ENCODE results near the gene DSCAML1. TPM values are rescaled to one million over a fixed set of nuclear protein-coding genes. Genes with fewer than 3 reads are reported as not detected.

DSCAML1 gene
- total and polyA plus RNA-seq, 9 of the 15 experiments (the other 6 are each of a cell fraction or from before 2014, with no cell fraction given) = not detected

DNA sequence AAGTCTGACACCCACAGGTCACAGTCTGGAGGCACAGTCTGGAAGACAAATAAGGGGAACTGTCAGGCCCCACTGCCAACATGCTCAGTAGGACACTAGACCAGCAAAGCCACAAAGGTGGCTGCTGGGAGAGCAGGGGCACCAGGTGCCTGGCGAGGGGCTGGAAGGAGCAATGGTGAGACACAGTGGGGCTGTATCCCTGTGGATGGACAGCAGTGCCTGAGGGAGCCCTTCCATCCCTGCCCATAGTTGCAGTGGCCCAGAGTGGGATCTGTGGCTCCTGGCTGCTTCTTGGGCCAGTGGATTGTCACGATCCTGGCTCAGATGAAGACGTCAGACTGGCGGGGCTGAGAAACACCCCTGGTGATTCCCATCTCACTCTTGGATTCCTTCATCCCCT is 154.6 kb downstream of the DSCAML1 start:
- BruUV-seq (replicated peaks) = no TSS peak
- Histone ChIP-seq H3K4me1 (replicated peaks in 1 of 2; ENCODE audit: control insufficient read depth in 2 of 2, insufficient read depth in 2 of 2, low read length in 2 of 2) (no peaks in the 10 kb centered on the region), H3K79me2 (ENCODE audit: control insufficient read depth, insufficient read depth, low read length) (no peaks in the 10 kb centered on the region), H3K9me1 (ENCODE audit: control insufficient read depth, insufficient read depth, low read length) (no peaks in the 10 kb centered on the region), H3K9ac (ENCODE audit: insufficient read depth in 1 of 2, low read depth in 2 of 2, low read length in 2 of 2) (no peak overlapping the region), H3K27ac (ENCODE audit: extremely low read depth, low read depth, low read length) (no peak overlapping the region), H3K9me3 (replicated peaks; ENCODE audit: control insufficient read depth, insufficient read depth, low read depth, low read length) (no peaks in the 10 kb centered on the region), H3K4me2 (ENCODE audit: insufficient read depth, low read length) (no peak overlapping the region), H3K4me3 (no peak overlapping the region), H2AFZ (ENCODE audit: low read depth, low read length) (no peak overlapping the region), H4K20me1 (replicated peaks; ENCODE audit: control insufficient read depth, insufficient read depth, low read length) (peaks cover 11% of the 10 kb centered on the region), H3K36me3 (ENCODE audit: control insufficient read depth, insufficient read depth, low read length) (no peaks in the 10 kb centered on the region), H3K27me3 (ENCODE audit: control insufficient read depth in 2 of 2, insufficient read depth in 2 of 2, low read length in 2 of 2) (peaks cover 15 to 48% of the 10 kb centered on the region in 2 experiments; a peak in 4 of 5 replicates)
- intact Hi-C loops (cut with micrococcal nuclease) (no loop called here), in situ Hi-C loops (cut with MboI) (no loop called here)
- FAIRE-seq (no peak), ATAC-seq (no peak), DNase-seq (ENCODE audit: extremely low read depth in 1 of 4, low spot score in 3 of 4) (no peak)
- WGBS (ENCODE audit: insufficient coverage, low coverage, missing lambda C conversion rate) = 0% methylated on average over 4 of the region's 4 CpGs
- CTCF ChIA-PET (ENCODE audit: low intra/inter-chr PET ratio) = no interaction called here
- POLR2A ChIA-PET = no interaction called here
- TF ChIP-seq, protein P1, sequence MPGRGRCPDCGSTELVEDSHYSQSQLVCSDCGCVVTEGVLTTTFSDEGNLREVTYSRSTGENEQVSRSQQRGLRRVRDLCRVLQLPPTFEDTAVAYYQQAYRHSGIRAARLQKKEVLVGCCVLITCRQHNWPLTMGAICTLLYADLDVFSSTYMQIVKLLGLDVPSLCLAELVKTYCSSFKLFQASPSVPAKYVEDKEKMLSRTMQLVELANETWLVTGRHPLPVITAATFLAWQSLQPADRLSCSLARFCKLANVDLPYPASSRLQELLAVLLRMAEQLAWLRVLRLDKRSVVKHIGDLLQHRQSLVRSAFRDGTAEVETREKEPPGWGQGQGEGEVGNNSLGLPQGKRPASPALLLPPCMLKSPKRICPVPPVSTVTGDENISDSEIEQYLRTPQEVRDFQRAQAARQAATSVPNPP (IDR thresholded peaks at IDR 0.05; ENCODE audit: borderline replicate concordance, insufficient read depth, insufficient read length) = no peak
- TF ChIP-seq PTTG1 (tag; IDR thresholded peaks at IDR 0.05; ENCODE audit: low read depth) (no peak), CHCHD3 (CRISPR knock-in tag; IDR thresholded peaks at IDR 0.05) (no peak), ZNF696 (CRISPR knock-in tag; conservative IDR thresholded peaks at IDR 0.05) (no peak), HMGN3 (IDR thresholded peaks at IDR 0.05; ENCODE audit: borderline replicate concordance, extremely low read depth, insufficient read length, low read depth, low read length) (no peak), ZNF253 (CRISPR knock-in tag; conservative IDR thresholded peaks at IDR 0.05) (no peak), FOXA1 (IDR thresholded peaks at IDR 0.05; ENCODE audit: borderline replicate concordance) (no peak), ZNF75A (CRISPR knock-in tag; IDR thresholded peaks at IDR 0.05) (no peak), ZNF263 (CRISPR knock-in tag; IDR thresholded peaks at IDR 0.05; ENCODE audit: borderline replicate concordance) (no peak), TCF7 (IDR thresholded peaks at IDR 0.05; ENCODE audit: borderline replicate concordance) (no peak), NR2F6 (CRISPR knock-in tag; IDR thresholded peaks at IDR 0.05) (no peak), THRAP3 (IDR thresholded peaks at IDR 0.05; ENCODE audit: borderline replicate concordance) (no peak)

Data from K562 (cell line).